GM21526 (cell line): Measurements from ENCODE around the gene TYW1.
"Not testable (repeated sequence)": the region's sequence is repeated elsewhere in the genome, so short reads cannot be mapped to it uniquely, and the experiment has no call there.

ENCODE experiments used
- ATAC-seq: cut with Tn5 transposase; IDR thresholded peaks from one replicate; pipeline ENCODE4 v1.9.1; 2021; ENCODE audit warnings: moderate library complexity; ENCODE audit not compliant: unreplicated experiment, low FRiP score

The TYW1 gene

GRCh38 chr7:67184912-67185659, 188.5 kb downstream of the TYW1 start:
- not testable (repeated sequence) for ATAC-seq

GRCh38 chr7:67185660-67186129, 189.1 kb downstream of the TYW1 start:
- peak; percentile 92 for ATAC-seq

- not testable (repeated sequence) for ATAC-seq
Observed at GRCh38 chr7:67189160-67189559, 192.5 kb downstream of the TYW1 start.

GRCh38 chr7:67189801-67190465, 193.3 kb downstream of the TYW1 start:
- not testable (repeated sequence) for ATAC-seq

- ATAC-seq = not testable (repeated sequence)
Observed at GRCh38 chr7:67191002-67191720, 194.5 kb downstream of the TYW1 start.

- not testable (repeated sequence) for ATAC-seq
Observed at GRCh38 chr7:67192123-67192702, 195.6 kb downstream of the TYW1 start.

GRCh38 chr7:67192889-67193613, 196.4 kb downstream of the TYW1 start:
- not testable (repeated sequence) for ATAC-seq

- ATAC-seq = not testable (repeated sequence)
Observed at GRCh38 chr7:67196176-67196575, 199.5 kb downstream of the TYW1 start.

- not testable (repeated sequence) for ATAC-seq
Observed at GRCh38 chr7:67198865-67199526, 202.4 kb downstream of the TYW1 start.

- not testable (repeated sequence) for ATAC-seq
Observed at GRCh38 chr7:67205772-67206171, 209.1 kb downstream of the TYW1 start.

- ATAC-seq = no peak
Observed at GRCh38 chr7:67206452-67206851, 209.8 kb downstream of the TYW1 start.

GRCh38 chr7:67208656-67209055, 212.0 kb downstream of the TYW1 start:
- ATAC-seq = not testable (repeated sequence)

- no peak for ATAC-seq
Observed at GRCh38 chr7:67209256-67209655, 212.6 kb downstream of the TYW1 start.

GRCh38 chr7:67210567-67210966, 213.9 kb downstream of the TYW1 start:
- ATAC-seq = no peak

- not testable (repeated sequence) for ATAC-seq
Observed at GRCh38 chr7:67211650-67212330, 215.2 kb downstream of the TYW1 start.

- ATAC-seq = not testable (repeated sequence)
Observed at GRCh38 chr7:67213038-67213437, 216.4 kb downstream of the TYW1 start.

- ATAC-seq = not testable (repeated sequence)
Observed at GRCh38 chr7:67223551-67223950, 226.9 kb downstream of the TYW1 start.

GRCh38 chr7:67226340-67226907, 229.8 kb downstream of the TYW1 start:
- ATAC-seq = not testable (repeated sequence)

GRCh38 chr7:67226967-67227366, 230.3 kb downstream of the TYW1 start:
- not testable (repeated sequence) for ATAC-seq
